PFSK-1 (cell line): ENCODE results near the gene LRRC32.

ENCODE experiments used
- FOXP2 ChIP-seq: optimal IDR thresholded peaks from 2 replicates; pipeline ENCODE3; 2011; ENCODE audit warnings: borderline replicate concordance, control low read depth, inconsistent platforms; ENCODE audit not compliant: insufficient read depth; ENCODE audit errors: extremely low read length, extremely low read depth
- POLR2AphosphoS5 ChIP-seq: IDR thresholded peaks from 2 replicates; pipeline ENCODE4 v1.6.1; 2012; ENCODE audit warnings: low read depth, mild to moderate bottlenecking, control low read depth, low read length, moderate library complexity
- SIN3A ChIP-seq: IDR thresholded peaks from 2 replicates; pipeline ENCODE4 v1.6.1; 2012; ENCODE audit warnings: mild to moderate bottlenecking, low read length, moderate library complexity, borderline replicate concordance; ENCODE audit not compliant: insufficient read depth
- TAF1 ChIP-seq: IDR thresholded peaks from 2 replicates; pipeline ENCODE4 v1.6.1; 2012; ENCODE audit warnings: low read length, control low read depth, borderline replicate concordance; ENCODE audit not compliant: insufficient read depth
- TF ChIP-seq, protein P1 (sequence below), 2 experiments: IDR thresholded peaks; 2 replicates each; pipeline versions ENCODE4 v1.6.1 to v1.8.0; 2011 to 2012; ENCODE audit warnings: low read depth in 2 of 2, low read length in 2 of 2, control low read depth in 1 of 2, inconsistent platforms in 1 of 2, mild to moderate bottlenecking in 1 of 2, moderate library complexity in 1 of 2; ENCODE audit not compliant: insufficient read depth in 1 of 2

The LRRC32 gene

DNA sequence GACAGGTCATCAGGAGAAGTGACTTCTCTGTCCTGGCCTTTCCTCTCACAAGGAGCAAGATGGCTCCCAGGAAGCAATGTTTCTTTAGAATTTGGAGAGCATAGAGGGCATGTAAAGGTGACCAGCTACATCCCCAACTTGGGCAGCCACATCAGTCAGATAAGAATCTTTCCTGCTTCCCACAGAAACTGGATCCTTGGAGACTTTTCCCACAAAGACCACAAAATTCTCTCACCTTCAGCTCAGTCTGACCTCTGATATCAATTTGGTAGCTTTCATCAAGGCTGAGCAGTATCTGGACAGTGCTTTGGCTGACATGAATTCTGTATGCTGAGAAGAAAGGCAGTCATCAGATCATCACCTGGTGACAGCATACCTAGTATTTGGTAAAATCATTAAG lies 23.3 kb upstream of the LRRC32 start:
- no peak for TF ChIP-seq TAF1
- TF ChIP-seq POLR2AphosphoS5 = no peak
- no peak for TF ChIP-seq SIN3A
- TF ChIP-seq, protein P1, sequence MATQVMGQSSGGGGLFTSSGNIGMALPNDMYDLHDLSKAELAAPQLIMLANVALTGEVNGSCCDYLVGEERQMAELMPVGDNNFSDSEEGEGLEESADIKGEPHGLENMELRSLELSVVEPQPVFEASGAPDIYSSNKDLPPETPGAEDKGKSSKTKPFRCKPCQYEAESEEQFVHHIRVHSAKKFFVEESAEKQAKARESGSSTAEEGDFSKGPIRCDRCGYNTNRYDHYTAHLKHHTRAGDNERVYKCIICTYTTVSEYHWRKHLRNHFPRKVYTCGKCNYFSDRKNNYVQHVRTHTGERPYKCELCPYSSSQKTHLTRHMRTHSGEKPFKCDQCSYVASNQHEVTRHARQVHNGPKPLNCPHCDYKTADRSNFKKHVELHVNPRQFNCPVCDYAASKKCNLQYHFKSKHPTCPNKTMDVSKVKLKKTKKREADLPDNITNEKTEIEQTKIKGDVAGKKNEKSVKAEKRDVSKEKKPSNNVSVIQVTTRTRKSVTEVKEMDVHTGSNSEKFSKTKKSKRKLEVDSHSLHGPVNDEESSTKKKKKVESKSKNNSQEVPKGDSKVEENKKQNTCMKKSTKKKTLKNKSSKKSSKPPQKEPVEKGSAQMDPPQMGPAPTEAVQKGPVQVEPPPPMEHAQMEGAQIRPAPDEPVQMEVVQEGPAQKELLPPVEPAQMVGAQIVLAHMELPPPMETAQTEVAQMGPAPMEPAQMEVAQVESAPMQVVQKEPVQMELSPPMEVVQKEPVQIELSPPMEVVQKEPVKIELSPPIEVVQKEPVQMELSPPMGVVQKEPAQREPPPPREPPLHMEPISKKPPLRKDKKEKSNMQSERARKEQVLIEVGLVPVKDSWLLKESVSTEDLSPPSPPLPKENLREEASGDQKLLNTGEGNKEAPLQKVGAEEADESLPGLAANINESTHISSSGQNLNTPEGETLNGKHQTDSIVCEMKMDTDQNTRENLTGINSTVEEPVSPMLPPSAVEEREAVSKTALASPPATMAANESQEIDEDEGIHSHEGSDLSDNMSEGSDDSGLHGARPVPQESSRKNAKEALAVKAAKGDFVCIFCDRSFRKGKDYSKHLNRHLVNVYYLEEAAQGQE (IDR thresholded peaks at IDR 0.05; ENCODE audit: insufficient read depth in 1 of 2, low read depth in 2 of 2, low read length in 2 of 2) = no peak
- no peak for TF ChIP-seq FOXP2

DNA sequence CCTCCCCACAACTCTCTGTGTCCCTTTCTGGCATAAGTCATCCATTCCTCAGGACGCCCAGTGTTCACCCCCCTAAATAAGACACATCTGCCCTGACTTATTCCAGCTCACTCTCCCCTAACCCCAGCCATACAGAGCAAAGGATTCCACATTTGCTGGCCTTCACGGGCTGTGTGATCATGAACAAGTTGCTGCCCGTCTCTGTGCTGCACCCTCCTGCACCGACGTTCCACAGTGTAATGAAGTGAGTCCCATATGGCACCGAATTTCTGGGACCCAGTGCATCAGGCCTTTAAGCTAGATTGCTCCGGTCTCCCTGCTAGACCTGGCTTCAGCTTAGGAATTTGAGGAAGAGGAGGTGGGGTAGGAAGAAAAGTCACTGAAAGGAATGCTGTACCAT lies 22.4 kb upstream of the LRRC32 start:
- TF ChIP-seq, protein P1 (IDR thresholded peaks at IDR 0.05; ENCODE audit: insufficient read depth in 1 of 2, low read depth in 2 of 2, low read length in 2 of 2) = no peak
- TF ChIP-seq POLR2AphosphoS5 (no peak), FOXP2 (no peak), SIN3A (no peak), TAF1 (no peak)

DNA sequence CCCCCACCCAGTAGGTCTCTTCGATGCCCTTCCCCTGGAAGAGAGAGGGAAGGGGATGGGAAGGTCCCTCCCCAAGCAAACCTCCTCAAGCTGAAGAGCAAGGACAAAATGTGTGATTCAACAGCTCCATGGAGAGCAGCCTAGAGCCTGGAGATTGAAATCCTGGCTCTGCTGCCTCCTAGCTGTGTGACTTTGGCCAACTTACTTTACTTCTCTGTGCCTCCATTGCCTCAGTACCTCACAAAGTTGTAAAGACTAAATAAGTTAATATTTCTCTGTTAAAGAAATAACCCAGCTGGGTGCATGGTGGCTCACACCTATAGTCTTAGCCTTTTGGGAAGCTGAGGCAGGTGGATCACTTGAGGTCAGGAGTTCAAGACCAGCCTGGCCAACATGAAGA lies 21.1 kb upstream of the LRRC32 start:
- TF ChIP-seq TAF1 (no peak), SIN3A (no peak), POLR2AphosphoS5 (no peak), FOXP2 (no peak)
- TF ChIP-seq, protein P1 (IDR thresholded peaks at IDR 0.05; ENCODE audit: insufficient read depth in 1 of 2, low read depth in 2 of 2, low read length in 2 of 2) = no peak

DNA sequence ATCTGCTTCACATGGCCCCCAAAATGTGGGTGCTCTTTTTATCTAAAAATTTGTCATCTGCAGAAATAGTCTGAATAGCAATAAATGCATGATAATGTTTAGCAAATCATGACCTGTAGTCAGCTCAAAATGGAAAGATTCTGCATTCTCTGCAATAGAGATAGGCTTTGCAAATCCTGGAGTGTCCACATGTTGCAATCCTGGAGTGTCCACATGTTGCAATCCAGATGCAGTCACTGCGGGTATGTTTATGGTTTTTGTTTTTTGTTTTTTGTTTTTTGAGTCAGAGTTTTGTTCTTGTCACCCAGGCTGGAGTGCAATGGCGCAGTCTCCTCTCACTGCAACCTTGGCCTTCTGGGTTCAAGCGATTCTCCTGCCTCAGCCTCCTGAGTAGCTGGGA lies 20.2 kb upstream of the LRRC32 start:
- TF ChIP-seq POLR2AphosphoS5 (no peak), TAF1 (no peak), SIN3A (no peak), FOXP2 (no peak)
- TF ChIP-seq, protein P1 (IDR thresholded peaks at IDR 0.05; ENCODE audit: insufficient read depth in 1 of 2, low read depth in 2 of 2, low read length in 2 of 2) = no peak
